Measurements from ENCODE around the gene C6orf163.
"Not testable (repeated sequence)": the region's sequence is repeated elsewhere in the genome, so short reads cannot be mapped to it uniquely, and the experiment has no call there.

Gene C6orf163

DNA sequence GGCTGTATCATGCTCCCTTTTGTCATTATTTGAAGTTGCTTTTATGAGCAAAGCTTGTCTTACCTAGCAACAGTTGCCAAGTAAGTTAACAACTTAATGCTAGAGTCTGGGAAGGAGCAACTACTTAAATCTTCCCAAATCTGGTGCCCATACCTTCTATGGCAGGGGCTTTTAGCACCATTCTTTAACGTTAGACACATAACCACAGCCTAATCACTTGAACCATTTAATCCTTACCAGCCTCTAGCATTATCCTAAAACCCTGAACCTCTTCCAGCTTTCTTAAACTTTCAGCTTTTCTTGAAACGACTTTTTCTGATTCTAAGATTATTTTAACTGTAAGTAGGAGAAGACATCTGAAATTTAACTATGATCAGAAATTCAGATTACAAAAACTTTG is at the start of gene C6orf163:
Gene C6orf163, plus strand, starts transcription at position 83 of the 400 bp plus-strand sequence. Its CDS starts 287 bp downstream, at position 370.
- no peak for DNase-seq (ENCODE audit: low read depth)
- TF ChIP-seq, protein P1, sequence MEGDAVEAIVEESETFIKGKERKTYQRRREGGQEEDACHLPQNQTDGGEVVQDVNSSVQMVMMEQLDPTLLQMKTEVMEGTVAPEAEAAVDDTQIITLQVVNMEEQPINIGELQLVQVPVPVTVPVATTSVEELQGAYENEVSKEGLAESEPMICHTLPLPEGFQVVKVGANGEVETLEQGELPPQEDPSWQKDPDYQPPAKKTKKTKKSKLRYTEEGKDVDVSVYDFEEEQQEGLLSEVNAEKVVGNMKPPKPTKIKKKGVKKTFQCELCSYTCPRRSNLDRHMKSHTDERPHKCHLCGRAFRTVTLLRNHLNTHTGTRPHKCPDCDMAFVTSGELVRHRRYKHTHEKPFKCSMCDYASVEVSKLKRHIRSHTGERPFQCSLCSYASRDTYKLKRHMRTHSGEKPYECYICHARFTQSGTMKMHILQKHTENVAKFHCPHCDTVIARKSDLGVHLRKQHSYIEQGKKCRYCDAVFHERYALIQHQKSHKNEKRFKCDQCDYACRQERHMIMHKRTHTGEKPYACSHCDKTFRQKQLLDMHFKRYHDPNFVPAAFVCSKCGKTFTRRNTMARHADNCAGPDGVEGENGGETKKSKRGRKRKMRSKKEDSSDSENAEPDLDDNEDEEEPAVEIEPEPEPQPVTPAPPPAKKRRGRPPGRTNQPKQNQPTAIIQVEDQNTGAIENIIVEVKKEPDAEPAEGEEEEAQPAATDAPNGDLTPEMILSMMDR (IDR thresholded peaks at IDR 0.05; ENCODE audit: insufficient read depth, low read depth, low read length, missing control alignments) = no peak
- H3K4me3 ChIP-seq (ENCODE audit: low read depth, low read length) = no peak within 1 kb of the TSS

DNA sequence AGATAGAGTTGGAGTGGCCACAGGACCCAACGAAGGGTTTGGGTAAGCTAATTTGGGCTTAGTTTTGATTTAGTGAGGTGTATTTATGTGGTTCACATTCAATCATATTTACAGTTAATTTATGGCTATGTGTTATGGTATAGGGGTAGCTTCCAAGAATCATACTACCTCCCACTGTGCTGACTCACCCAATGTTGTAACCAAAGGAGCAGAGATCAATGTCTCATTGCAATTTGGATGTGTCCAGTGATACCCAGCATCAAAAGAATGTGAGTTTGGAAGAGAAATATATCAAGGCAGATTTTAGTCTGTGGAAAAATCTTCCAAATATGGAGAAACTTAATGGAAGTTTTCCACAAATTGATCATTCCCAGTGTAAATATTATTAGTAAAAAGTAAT is 47.5 kb upstream of the C6orf163 start:
- no peak overlapping the region for H3K4me3 ChIP-seq (ENCODE audit: low read depth, low read length)
- DNase-seq (ENCODE audit: low read depth) = no peak
- TF ChIP-seq, protein P1 (IDR thresholded peaks at IDR 0.05; ENCODE audit: insufficient read depth, low read depth, low read length, missing control alignments) = no peak

DNA sequence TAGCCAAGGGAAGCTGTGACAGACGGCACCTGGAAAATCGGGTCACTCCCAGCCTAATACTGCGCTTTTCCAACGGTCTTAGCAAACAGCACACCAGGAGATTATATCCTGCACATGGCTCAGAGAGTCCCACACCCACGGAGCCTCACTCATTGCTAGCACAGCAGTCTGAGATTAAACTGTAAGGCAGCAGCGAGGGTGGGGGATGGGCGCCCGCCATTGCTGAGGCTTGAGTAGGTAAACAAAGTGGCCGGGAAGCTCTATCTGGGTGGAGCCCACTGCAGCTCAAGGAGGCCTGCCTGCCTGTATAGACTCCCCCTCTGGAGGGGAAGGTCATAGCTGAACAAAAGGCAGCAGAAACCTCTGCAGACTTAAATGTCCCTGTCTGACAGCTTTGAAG is 43.3 kb upstream of the C6orf163 start:
- not testable (repeated sequence) for DNase-seq (ENCODE audit: low read depth)

DNA sequence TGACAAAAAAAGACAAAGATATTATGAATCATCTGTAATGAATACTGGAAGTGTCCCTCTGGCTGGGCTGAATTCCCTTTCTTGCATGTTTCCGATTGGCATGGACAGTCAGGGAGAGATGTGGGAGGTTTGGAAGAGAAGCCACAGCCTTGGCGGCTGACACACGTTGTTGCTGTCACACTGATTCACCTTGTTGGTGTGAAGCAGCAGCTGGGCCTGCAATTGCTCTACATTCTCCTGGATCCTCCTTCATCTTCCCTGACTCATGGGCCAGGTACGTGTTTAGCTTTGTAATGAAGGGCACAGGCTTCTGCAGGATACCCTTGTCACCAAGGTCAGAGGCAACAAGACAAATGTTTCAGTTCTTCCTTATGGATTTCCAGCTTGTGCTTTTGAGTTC is 35.6 kb upstream of the C6orf163 start:
- TF ChIP-seq, protein P1 (IDR thresholded peaks at IDR 0.05; ENCODE audit: insufficient read depth, low read depth, low read length, missing control alignments) = no peak
- no peak for DNase-seq (ENCODE audit: low read depth)
- no peak overlapping the region for H3K4me3 ChIP-seq (ENCODE audit: low read depth, low read length)

More for the DNA sequence above, 43.3 kb upstream of the C6orf163 start:
- H3K4me3 ChIP-seq (ENCODE audit: low read depth, low read length) = not testable (repeated sequence)

DNA sequence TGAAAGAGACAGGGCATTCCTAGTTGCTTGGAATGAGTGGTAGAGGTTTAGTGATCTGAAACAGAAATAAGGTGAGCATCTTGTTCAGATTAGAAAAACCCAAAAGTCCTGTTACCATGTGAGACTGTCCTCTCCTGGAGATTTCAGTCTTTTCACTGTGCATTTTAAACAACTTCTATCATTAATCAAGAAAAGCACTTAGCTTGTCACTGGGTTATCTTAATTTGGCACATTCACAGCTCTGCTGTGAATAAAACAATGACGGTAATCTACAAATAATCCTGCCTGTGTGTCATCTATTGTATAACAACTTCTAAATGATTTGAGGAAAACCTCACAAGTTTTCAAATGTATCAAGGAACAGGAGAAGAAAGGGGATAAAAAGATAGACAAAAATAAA is 31.8 kb upstream of the C6orf163 start:
- TF ChIP-seq, protein P1 (IDR thresholded peaks at IDR 0.05; ENCODE audit: insufficient read depth, low read depth, low read length, missing control alignments) = no peak
- no peak overlapping the region for H3K4me3 ChIP-seq (ENCODE audit: low read depth, low read length)
- DNase-seq (ENCODE audit: low read depth) = no peak

DNA sequence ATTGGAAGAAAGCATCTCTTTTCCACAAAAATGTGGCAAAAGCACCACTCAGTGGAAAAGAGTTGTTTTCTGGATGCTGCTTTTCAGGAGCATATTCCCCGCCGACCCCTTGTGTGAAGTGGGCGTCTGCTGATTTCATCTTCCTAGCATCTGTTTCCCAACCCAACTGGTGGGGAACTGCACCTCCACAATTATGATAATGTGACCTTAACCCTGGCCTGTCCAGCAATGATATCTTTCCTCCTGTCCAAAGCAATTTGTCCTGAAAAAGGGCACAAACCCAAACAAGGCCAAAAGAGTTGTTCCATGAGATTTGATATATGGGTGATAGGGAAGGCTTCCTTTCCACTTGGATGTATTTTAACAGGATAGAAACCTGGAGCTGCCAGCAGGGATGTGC is 29.5 kb upstream of the C6orf163 start:
- TF ChIP-seq, protein P1 (IDR thresholded peaks at IDR 0.05; ENCODE audit: insufficient read depth, low read depth, low read length, missing control alignments) = no peak
- H3K4me3 ChIP-seq (ENCODE audit: low read depth, low read length) = no peak overlapping the region

DNA sequence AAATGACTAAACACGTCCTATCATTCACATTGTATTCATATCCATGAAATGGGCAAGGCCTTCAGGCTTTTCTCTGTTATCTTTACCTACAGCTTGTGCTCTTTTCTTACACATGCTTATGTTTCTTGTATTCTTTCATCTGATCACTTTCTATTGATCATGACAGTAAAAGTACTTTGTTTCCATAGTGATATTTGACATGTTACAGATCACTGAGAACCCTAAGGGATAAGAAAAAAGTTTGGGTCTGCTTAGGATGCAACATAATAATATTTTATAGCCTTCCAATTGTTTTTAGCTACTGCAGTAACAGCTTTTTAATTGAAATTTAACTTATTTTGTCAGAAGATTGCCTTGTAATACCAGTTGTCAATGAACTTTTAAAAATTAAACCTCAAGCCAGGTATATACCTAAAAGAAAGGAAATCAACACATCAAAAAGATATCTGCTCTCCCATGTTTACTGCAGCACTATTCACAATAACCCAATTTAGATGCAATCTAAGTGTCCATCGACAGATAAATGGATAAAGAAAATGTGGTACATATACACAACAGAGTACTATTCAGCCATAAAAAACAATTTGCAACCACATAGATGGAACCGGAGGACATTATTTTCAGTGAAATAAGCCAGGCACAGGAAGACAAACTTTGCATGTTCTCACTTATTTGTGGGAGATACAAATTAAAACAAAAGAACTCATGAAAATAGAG is 25.2 kb upstream of the C6orf163 start:
- DNase-seq (ENCODE audit: low read depth) = no peak
- TF ChIP-seq, protein P1 (IDR thresholded peaks at IDR 0.05; ENCODE audit: insufficient read depth, low read depth, low read length, missing control alignments) = no peak
- H3K4me3 ChIP-seq (ENCODE audit: low read depth, low read length) = no peak overlapping the region

More for the DNA sequence above, 29.5 kb upstream of the C6orf163 start:
- DNase-seq (ENCODE audit: low read depth) = no peak
